ENCODE results near the gene METRNL.

Gene METRNL

DNA sequence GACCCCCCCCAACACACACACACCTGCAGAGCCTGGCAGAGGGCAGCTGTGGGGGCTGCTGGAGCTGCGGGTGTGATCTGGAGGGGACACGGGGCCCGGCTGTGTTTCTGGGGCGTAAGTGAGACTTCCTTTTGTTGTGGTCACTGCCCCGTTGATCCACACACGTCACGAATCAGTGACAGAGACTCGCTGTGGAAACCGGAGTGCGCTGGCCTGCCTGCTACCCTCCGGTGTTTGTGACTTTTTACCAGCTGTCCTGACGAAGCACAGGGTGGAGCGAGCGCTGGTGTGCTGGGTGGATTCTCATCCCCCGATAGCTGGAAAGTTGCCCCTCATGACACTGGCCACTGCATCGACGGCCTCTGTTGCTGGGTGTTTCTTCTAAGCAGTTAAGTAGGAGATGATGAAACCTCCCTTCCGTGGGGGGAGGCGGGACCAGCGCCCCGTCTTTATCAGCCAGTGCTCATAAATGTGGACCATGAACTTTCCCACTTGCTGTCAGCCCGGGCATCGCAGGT is 2.3 kb downstream of the METRNL start:
- DNase-seq = peak; percentile 34

DNA sequence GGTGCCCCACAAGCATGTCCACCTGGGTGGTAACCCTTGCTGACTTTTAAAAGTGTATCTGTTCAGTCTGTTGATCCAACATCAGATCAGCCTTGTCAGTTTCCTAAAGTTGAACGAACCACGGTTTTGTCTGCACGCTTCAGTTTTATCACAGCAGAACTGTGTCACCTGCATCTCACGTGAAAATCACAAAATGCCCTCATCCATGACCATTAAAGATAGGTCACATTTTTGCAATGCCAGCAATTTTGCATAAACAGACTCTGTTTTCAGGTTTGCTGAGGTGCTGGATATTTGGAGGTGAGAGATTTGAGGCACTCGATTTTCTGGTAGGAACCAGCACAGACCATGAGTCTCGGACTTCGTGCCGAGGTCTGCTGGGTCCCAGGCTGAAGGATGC is 3.0 kb downstream of the METRNL start:
- DNase-seq = no peak

DNA sequence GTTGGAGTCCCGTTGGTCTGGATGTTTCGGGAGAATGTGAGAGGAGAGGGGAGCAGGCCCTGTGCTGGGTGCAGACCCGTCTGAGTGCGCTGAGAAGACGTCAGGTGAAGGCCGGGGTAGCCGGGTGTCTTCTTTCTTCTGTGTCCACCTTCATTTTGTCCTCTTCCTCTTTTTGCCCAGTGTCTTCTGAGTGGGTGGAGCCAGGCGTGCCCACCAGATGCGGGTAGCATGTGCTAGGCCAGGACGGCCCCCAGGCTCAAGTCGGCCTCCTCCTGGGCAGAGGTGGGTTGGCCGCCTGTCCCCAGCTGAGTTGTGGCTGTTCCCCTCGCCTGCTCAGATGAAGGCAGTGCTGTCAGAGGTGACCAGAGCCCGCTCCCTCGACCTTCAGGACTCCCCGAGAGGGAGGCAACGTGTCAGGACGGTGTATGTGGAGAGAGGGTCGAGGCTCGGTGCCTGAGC is 3.5 kb downstream of the METRNL start:
- no peak for DNase-seq

DNA sequence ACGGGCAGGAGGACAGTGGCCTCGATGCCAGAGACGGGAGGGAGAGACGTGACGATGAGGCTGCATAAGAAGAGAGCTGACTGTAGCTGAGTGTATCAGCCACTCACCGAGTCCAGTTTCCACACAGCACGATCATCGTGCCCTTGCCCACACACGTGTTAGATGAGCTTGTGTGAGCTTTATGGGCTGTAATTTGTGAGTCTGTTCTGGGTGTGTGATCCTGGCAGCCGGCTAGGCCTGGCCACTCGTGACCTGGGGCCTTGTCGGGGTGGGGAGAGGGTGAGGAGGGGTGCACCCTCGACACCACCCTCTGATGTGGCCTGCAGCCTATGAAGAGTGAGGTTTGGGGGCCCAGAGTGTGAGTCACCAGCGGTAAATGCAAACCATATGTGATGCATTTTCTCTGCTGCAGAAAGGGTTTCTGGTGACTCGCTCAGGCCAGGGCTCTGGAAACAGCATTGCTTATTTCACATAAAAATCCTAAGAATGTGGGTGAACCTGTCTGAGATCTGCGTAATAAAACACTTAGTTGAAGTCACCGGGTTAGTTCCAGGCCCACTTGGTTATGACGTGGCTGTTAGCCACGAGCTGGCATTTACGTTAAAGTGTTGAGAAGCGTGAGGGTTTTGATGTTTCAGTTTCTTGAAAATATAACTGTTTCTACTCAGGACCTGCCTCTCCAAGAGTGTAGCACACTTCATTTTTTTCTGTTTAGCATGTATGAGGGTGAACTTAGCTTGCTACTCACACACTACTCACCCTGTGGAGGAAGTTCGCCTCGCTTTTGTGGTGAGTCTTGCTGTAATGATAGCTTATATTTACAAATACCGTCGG is 4.2 kb downstream of the METRNL start:
- DNase-seq = peak; percentile 75

DNA sequence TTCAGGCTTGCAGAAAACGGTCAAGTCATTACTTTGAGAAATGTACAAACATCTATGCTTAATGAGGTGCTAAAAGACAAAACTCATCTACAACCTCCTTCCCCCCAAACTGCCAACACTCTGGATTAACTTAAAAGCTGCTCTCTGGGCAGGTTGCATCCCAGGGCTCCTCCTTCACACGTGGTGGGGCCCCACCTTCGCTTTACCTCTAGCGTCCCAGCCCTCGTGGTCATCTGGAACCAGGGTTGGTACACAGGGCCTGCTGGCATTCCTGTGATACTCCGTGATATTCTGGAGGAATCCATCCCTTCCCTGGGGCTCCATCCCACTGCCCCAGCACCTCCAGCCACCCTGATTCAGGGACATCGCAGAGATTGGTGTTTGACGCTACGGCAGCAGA is 4.8 kb downstream of the METRNL start:
- DNase-seq = no peak

DNA sequence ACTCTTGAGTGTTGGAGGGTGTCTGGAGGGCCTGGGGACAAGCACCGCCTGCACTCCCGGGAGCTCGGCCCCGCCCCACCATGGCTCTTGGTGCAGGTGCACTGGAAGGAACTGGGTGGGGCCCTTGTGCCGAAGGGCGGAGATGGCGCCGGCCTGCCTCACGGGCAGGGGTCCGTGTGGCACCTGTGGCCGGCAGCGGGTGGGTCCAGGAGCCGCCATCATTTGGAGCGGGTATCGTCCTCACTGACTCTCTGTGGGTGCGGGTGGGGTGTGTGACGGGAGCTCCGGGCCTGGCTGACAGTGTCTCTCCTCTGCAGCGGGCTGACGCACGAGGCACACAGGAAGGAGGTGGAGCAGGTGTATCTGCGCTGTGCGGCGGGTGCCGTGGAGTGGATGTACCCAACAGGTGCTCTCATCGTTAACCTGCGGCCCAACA is 5.2 kb downstream of the METRNL start:
- DNase-seq = no peak

DNA sequence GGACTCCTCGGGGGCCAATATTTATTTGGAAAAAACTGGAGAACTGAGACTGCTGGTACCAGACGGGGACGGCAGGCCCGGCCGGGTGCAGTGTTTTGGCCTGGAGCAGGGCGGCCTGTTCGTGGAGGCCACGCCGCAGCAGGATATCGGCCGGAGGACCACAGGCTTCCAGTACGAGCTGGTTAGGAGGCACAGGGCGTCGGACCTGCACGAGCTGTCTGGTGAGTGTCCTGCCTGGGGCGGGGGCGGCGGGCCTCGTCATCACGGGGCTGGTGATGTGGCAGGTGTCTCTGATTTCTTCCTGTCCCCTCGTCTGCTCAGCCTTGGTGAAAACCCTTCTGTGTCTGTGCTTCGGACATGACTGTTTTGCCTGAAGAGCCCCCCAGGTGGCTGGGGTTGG is 5.7 kb downstream of the METRNL start:
- no peak for DNase-seq

DNA sequence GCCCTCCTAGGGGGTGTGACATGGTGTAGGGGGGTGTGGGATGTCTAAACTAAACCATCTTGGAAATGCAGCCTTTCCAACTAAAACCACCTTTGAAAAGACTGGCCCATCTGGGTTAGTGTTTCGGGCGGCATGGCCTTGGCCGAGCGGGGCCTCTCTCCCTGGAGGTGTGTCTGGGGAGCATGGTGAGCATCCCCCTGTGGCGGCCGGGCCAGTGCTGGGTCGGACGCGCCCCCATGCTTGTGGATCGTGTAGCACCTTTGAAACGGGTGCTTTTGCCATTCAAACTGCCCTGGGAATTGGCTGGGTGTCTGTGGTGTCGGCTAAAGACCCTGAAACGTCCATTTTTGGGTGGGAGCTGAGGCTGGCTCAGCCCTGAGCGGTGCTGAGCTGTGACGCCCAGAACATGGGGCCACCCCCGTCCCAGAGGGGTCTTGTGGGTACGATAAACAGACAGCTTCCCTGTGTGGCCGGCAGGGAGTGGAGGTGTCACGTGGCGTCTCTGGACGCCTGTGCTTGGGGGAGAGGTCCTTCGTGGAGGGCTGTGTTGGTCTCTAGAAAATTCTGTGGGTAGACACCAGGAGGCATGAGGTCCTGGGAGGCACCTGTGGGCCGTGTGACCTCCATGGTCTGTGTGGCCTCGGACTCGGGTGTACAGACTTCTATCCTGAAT is 6.3 kb downstream of the METRNL start:
- no peak for DNase-seq

DNA sequence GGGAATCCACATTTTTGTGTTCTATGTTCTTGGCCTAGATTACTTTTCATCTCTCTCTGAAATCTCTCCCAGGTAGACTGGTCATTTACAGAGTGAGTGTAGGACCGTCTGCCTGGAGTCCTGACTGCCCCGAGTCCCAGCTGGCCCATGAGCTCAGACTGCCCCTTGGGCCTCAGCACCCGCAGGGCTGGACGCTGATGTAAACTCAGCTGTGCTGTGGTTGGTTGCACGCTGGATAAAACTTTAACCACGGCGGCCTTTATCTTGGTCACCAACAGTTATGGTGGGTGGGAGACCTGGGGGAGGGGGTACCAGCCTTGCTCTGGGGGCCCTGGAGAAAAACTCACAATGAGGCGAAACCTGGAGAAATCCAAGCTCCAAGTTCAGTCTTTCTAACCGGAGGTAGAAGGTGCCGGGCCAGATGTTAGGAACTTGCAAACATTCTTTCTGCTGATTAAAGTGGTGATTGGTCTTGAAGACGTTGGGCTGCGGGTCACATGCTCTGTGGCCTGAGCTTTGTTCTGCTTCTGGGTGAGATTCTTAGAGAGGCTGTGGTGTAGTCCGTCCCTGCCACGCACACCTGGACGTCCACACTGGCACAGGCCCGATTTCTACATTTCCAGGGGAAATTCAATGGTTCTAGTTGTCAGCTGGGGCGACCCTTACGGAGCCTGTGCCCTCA is 6.9 kb downstream of the METRNL start:
- no peak for DNase-seq

DNA sequence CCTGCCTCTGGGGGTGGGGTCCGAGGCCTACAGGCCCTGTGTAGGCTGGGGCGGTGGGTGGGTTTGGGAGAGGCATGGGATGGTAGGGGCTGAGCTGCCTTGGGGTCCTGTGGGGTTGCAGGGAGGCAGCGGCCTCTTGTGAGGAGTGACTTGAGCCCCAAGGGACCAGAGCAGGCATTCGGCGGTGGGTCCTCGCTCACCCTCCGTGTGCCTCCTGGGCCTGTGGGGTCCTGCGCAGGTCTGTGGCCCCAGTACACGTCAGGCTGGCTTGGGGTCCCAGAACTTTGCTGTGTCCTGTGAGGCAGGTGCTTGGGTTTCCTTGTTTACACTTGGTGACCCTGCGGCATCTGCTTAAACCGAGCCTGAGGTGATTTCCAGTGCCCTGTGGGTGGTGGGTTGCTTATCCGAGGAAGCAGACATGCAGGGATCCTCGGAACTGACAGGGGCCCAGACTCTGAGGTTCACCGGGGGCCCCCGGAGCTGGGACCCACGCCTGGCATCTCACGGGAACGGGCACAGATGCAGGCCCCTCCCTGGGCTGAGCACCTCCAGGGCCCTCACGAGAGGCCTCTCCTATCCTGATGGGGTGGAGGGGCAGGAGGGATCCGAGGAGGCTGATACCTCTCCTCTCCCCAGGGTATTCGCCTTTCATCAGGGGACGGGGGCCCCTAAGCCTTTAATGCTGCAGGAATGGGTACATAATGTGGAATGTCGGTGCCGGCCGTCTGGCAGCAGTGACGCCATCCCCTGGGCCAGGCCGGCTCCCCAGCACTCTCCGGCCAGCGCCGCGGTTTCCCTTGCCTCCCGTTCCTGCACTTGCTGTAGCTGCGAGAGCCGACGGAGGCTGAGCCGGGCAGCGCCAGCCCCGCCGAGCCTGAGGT is 7.7 kb downstream of the METRNL start:
- DNase-seq = no peak

DNA sequence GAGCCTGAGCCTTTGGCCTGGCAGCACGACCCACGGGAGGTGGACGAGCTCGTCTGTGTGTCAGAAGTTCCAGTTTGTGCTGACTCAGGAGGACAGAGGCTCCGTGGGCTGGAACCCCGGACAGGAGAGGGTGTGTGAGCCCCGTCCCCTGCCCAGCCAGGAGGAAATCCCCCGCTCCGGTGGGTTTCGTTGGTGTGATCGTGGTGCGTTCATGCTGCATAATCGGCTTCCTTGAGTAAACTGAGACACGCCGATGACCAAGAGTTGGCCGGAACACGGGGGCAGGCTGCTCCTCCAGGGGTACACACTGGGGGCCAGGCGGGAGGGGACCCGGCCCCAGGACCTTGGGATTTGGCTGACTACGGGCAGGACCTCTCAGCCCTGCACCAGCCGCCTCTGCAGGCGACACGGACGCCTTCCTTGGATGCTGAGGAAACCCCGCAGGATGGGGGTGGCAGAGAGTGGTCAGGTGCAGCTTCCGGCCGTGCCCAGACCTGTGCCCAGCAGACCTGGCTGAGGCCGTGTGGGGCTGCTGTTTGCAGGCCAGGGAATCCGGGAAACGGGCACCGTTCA is 8.5 kb downstream of the METRNL start:
- no peak for DNase-seq

DNA sequence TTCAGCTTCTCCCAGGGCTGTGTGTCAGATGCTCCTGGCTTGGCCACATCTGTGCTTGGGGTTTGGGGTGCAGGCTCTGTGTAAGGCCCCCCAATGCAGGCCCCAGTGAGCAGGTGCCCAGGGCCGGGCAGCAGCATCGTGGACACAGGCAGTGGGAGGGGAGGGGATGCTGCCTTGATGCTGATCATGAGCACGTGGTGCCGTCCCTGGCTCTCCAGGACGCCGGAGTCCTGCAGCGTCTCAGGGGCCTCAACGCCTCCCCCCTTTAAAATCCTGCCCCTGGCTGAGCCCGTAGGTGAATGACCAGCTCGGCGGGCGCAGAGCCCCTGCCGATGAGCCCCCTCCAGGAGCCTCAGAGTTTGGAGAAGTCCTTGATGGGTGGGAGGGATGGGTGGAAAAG is 9.0 kb downstream of the METRNL start:
- DNase-seq = no peak

DNA sequence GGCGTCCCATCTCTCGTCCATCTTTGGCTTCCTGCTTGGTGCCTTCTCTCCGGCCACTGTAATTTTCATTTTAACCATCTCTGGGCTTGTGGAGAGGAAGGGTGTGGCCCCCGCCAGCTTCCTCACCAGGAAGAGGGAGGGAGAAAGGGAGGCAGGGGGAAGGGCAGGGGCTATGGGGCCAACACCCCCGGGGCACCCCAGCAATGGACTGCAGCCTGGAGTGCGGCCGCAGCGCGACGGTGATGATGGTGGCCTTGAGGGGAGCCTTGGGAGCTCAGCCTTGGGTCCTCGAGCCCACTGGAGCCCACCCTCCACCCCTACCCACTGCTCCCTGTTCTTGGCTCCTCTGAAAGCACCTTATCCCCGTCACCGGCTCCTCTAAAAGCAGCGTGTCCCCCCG is 9.5 kb downstream of the METRNL start:
- DNase-seq = no peak

DNA sequence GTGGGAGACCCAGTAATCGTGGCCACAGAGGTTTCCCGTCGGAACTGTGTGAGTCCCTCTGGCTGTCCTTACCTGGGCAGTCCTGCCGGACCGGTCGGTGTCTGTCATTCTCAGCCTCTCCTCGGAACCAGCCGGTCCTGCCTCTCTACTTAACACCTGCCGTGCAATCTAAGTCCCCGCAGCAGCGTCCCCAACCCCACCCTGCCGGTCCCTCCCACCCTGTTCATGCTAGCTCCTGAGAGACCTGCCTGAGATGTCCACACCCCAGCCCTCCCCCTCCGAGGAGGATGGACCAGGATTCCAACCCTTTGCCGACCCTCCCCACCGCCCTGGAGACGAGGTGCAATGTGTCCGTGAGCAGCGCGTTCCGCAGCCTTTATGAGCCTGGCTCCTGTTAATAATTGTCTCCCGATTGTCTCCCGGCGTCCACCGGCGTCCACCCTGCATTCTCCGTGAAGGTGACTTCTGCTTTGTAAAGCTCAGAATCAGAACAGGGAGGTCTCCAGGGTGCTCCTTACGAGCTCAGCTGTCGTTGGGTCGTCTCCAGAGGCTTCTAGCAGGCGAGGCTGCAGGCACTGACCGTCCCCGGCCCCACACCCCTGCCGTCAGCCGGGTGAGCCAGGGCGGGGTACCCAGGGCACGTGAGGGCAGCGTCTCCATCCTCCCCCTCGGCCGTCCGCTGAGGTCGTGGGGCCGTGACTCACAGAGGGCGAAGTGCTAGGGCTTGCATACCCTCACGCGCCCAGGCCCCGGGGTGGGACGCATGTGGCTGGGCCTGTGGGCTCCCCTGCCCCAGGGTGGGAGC is 10.1 kb downstream of the METRNL start:
- DNase-seq = no peak

DNA sequence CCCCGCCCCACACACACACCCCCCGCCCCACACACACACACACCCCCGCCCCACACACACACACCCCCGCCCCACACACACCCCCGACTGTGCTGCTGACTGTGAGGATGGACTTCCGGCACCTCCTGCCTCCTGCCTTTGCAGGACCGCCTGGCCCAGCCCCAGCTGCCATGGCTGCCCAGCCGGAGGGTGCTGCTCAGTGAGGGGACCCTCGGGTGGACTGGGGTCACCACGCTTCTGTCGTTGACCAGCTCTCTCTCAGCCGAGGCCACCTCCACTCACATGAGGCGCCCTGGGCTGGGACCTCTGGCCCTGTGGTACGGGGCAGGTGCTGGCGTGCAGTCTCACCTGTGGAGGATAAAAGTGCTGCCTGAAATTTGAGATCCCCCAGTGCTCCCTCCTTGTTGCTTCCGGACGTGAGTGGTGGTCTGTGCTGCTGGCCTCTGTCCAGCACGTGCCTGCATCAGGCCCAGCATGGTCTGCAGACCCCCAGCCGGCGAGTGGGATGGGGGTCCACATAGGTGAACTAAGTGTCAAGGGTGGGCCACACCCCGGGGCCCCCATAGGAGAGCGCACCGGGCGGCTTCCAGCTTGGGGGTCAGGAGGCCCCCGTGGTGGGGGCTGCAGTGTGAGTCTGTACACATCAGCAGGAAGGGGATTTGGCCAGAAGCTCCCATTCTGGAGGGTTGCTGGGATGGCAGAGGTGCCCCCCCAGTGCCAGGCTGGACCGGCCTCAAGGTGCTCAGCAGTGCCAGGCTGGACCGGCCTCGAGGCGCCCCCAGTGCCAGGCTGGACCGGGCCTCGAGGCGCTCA is 11.2 kb downstream of the METRNL start:
- DNase-seq = no peak

DNA sequence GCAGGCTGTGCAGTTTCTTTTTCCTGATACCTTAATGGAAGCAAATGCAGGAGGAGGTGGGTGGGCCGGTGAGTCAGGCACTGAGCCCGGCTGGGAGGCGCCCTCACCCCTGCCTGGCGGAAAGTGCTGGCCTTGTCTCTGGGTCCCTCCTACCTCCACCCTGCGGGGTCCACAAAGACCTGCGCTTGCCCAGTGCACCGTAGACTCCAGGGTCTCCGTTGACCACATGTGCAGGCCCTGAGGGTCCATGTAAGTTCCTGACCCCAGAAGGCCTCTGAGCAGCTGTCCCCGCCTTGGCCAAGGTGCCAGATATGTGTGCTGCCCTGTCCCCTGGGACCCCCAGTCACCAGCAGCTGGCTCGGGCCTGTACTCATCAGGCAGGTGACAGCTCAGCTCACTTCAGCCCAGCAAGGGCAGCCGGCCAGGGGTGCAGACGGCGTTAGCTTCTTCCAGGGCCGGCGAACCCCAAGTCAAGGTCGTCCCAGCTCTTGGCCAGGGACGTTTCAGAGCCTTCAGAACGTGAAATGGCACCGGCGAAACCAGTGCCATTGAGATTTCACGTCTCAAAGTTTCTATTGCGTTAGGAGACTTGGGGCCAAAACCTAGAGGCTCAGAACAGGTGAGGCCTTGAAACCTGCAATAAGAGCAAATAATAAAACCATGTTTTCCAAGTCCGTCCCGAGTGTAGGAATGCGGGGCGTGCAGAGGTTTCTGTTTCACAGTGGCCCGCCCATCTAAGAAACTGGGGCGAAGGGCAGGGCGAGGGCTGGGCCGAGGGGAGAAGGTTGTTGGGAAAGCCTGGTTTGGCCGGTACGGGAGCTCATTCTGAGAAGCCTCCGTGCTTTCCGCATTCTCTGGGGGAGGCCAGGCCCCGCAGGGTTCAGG is 12.1 kb downstream of the METRNL start:
- no peak for DNase-seq

DNA sequence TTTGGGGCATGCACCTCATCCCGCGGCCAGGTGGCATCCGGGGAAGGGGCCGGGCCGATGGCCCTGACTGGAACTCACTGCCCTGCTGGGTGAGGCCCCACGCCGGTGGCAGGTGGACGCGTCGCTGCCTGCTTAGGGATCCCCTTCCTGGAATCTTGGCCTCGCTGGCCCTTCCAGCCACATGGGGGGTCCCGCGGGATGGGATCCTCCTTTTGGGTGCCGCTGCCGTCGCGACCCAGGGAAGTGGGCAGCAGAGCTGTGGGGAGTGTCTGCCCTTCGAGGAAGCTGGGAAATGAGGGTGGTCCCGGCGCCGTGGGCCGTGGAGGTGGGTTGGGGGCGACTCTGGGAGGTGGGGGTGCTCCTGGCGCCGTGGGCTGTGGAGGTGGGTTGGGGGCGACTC is 12.8 kb downstream of the METRNL start:
- no peak for DNase-seq

DNA sequence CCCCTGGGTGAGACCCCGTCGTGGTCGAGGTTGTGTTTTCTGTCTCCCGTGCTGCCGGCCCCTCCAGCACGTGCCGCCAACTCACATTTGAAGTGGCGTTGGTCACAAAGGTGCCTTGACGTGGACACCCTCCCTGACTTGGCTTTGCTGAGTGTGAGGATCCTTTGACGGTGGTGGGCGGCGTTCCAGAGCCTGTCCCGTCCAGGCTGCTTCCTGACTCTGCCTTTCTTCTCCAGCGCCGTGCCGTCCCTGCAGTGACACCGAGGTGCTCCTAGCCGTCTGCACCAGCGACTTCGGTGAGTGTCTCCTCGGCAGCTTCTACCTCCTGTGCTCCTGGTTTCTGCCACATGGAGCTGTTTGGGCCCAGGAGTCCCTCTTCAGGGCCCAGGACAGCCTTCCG is 13.5 kb downstream of the METRNL start:
- DNase-seq = no peak

DNA sequence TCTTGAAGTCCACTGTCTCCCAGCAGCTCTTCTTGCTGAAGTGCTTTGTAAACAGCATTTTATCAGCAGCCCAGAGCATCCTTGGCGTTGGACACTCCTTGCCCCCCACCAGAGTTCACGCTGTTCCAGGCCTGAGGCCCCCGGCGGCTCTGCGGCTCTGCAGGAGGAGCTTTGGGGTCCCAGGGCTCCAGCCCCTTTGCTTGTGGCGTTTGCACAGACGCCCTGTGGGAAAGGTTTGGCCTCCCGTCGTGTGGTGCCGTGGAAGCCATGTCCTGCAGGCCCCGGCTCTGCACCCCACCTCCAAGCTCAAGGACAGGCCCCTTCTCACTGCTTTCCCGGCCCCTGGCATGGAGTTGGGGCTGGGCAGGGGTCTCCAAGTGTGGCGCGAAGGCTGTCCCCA is 14.1 kb downstream of the METRNL start:
- no peak for DNase-seq

Data from activated CD8-positive, alpha-beta memory T cell treated with anti-CD3 and anti-CD28 coated beads, Interleukin-2, amount 50 U/mL, for 4 hours (primary cell).